Measurements from ENCODE around the gene ADGRF3. TPM values are rescaled to one million over a fixed set of nuclear protein-coding genes. Genes with fewer than 3 reads are reported as not detected.
A peak's percentile ranks its signal among the peaks of the same experiment; 100 is the strongest.

Gene ADGRF3
- total RNA-seq, 1 donor from 2014 or later = 0.04 TPM

DNA sequence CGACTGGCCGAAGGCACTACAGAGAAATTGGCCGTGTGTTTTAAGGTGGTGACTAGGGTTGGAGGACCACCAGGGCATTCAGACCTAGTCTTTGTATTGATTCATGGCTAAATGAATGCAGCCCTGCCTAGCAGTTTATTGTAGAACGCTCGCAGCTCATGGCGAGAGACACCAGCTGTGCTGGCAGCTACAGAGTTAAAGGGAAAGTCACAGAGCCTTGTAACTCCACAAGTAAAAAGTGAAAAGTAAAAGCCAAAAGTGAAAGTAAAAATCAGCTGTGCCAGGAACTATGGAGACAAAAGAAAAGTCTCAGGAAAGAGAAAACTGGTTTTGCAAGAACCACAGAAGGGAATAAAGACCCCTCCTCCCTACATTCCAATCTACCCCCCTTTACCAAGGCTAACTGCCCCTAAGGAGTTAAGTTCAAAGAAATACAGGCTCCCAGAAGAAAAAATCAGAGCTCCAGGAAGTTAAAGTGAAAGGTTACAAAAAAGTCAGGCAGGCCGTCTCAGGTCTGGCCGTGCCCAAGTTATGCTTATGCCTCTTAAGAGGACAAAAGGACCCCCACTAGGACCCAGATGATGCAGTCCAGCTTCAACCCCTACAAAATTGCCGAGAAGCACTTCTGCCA lies 47.0 kb downstream of the ADGRF3 start:
- H3K27ac ChIP-seq = no peak overlapping the region

DNA sequence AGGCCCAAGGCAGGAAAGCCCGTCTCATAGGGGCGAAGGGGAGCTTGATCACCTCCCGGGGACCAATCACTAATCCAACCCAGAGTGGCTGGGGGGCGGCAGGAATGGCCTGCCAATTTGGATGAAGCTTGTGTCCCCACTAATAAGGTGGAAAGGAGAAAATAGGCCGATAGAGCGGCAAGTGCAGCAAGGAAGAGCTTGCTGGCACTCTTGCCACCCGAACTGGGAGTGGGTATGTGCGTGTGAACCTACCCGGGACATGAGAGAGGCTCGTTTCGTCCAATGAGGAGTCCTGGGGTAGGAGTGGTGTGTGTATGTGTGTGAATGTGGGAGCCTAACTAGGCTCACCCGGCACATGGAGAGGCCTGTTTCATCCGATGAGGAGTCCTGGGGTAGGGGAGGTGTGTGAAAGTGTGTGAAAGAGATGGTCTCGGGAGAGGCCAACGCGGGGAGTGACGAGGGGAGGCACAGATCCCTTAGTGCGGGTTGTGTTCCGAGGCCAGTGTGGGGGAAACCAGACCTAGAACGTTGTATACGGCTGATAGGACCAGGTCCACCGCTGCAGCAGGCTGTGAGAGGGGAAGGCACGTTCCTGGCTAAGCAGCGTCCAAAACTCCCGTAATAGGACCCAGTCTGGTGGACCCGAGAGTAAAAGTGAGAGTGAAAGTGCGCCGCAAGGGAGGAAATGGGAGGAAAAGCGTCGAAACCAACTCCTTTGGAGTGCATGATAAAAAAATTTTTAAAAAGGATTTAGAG lies 47.8 kb downstream of the ADGRF3 start:
- Mint-ChIP-seq H3K4me1 (peaks cover 7% of the 10 kb centered on the region), H3K27ac (no peak overlapping the region), H3K36me3 (no peaks in the 10 kb centered on the region), H3K4me3 (no peak overlapping the region), H3K9me3 (no peaks in the 10 kb centered on the region), H3K27me3 (ENCODE audit: insufficient read depth, low read depth) (peaks cover 11% of the 10 kb centered on the region)
- H4K20me1 ChIP-seq (ENCODE audit: low read depth) = no peaks in the 10 kb centered on the region
- no peaks in the 10 kb centered on the region for H3K36me3 ChIP-seq
- peaks cover 45% of the 10 kb centered on the region for H3F3A ChIP-seq (ENCODE audit: low read depth)
- H3K9ac ChIP-seq = no peak overlapping the region
- no peak overlapping the region for H3K27ac ChIP-seq
- no peaks in the 10 kb centered on the region for H3K79me2 ChIP-seq (ENCODE audit: low read depth)
- peak; percentile 49 for DNase-seq (ENCODE audit: low spot score)
- peak overlapping the region; percentile 93 for H3K4me2 ChIP-seq
- H2AFZ ChIP-seq (replicated peaks) = peak overlapping the region; percentile 83
- TF ChIP-seq, protein P1, sequence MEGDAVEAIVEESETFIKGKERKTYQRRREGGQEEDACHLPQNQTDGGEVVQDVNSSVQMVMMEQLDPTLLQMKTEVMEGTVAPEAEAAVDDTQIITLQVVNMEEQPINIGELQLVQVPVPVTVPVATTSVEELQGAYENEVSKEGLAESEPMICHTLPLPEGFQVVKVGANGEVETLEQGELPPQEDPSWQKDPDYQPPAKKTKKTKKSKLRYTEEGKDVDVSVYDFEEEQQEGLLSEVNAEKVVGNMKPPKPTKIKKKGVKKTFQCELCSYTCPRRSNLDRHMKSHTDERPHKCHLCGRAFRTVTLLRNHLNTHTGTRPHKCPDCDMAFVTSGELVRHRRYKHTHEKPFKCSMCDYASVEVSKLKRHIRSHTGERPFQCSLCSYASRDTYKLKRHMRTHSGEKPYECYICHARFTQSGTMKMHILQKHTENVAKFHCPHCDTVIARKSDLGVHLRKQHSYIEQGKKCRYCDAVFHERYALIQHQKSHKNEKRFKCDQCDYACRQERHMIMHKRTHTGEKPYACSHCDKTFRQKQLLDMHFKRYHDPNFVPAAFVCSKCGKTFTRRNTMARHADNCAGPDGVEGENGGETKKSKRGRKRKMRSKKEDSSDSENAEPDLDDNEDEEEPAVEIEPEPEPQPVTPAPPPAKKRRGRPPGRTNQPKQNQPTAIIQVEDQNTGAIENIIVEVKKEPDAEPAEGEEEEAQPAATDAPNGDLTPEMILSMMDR (IDR thresholded peaks at IDR 0.05) = no peak
- no peak for TF ChIP-seq EZH2 (IDR thresholded peaks at IDR 0.05)
- no peak for TF ChIP-seq EZH2phosphoT487 (IDR thresholded peaks at IDR 0.05)
- no peaks in the 10 kb centered on the region for H3K9me3 ChIP-seq (ENCODE audit: low read depth)
- H3K27me3 ChIP-seq = peaks cover 26% of the 10 kb centered on the region
- H3K4me3 ChIP-seq = peak overlapping the region; percentile 42
- peaks cover 42% of the 10 kb centered on the region for H3K4me1 ChIP-seq

More for the DNA sequence above, 47.0 kb downstream of the ADGRF3 start:
- H3K79me2 ChIP-seq (ENCODE audit: low read depth) = no peaks in the 10 kb centered on the region
- H3K4me3 Mint-ChIP-seq = no peak overlapping the region
- peaks cover 7% of the 10 kb centered on the region for H3K4me1 Mint-ChIP-seq
- DNase-seq (ENCODE audit: low spot score) = peak; percentile 67
- H3K9me3 Mint-ChIP-seq = no peaks in the 10 kb centered on the region
- no peaks in the 10 kb centered on the region for H3K9me3 ChIP-seq (ENCODE audit: low read depth)
- H3K4me3 ChIP-seq = peak overlapping the region; percentile 42
- no peak overlapping the region for H3K27ac Mint-ChIP-seq
- H3F3A ChIP-seq (ENCODE audit: low read depth) = peaks cover 45% of the 10 kb centered on the region
- H3K4me1 ChIP-seq = peaks cover 42% of the 10 kb centered on the region
- TF ChIP-seq EZH2phosphoT487 (IDR thresholded peaks at IDR 0.05) (no peak), EZH2 (IDR thresholded peaks at IDR 0.05) (no peak)
- TF ChIP-seq, protein P1 (IDR thresholded peaks at IDR 0.05) = no peak
- peaks cover 3% of the 10 kb centered on the region for H3K36me3 Mint-ChIP-seq
- H3K4me2 ChIP-seq = peak overlapping the region; percentile 93
- H3K27me3 ChIP-seq = peaks cover 26% of the 10 kb centered on the region
- no peak overlapping the region for H3K9ac ChIP-seq
- H4K20me1 ChIP-seq (ENCODE audit: low read depth) = no peaks in the 10 kb centered on the region
- peaks cover 11% of the 10 kb centered on the region for H3K27me3 Mint-ChIP-seq (ENCODE audit: insufficient read depth, low read depth)
- H3K36me3 ChIP-seq = no peaks in the 10 kb centered on the region
- peak overlapping the region; percentile 83 for H2AFZ ChIP-seq (replicated peaks)

DNA sequence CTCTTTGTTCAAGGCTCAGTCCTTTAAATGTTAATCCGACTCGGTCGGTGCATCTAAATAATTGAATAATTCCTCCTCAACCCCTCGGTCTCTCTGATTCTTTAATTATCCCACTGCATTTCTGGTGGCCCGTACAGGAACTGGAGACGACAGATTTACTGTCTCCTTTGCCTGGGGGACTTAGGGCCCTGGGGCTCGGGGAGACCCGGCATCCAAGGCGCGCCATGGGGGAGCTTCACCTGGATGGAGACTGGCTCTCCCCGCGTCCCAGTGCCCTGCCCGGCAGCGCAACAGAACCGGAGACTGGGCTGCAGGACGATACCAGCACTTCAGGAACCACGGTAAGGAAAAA lies 48.3 kb downstream of the ADGRF3 start:
- Histone ChIP-seq H3K4me1 (peaks cover 42% of the 10 kb centered on the region), H3K4me2 (peak overlapping the region; percentile 93), H3F3A (ENCODE audit: low read depth) (peaks cover 45% of the 10 kb centered on the region), H4K20me1 (ENCODE audit: low read depth) (no peaks in the 10 kb centered on the region), H2AFZ (replicated peaks) (peak overlapping the region; percentile 36), H3K4me3 (peak overlapping the region; percentile 42), H3K9me3 (ENCODE audit: low read depth) (no peaks in the 10 kb centered on the region), H3K79me2 (ENCODE audit: low read depth) (no peaks in the 10 kb centered on the region), H3K27me3 (peaks cover 26% of the 10 kb centered on the region), H3K27ac (no peak overlapping the region), H3K36me3 (no peaks in the 10 kb centered on the region), H3K9ac (no peak overlapping the region)
- Mint-ChIP-seq H3K27me3 (ENCODE audit: insufficient read depth, low read depth) (peaks cover 10% of the 10 kb centered on the region), H3K9me3 (no peaks in the 10 kb centered on the region), H3K4me1 (peaks cover 7% of the 10 kb centered on the region), H3K36me3 (no peaks in the 10 kb centered on the region), H3K27ac (no peak overlapping the region), H3K4me3 (no peak overlapping the region)
- TF ChIP-seq, protein P1 (IDR thresholded peaks at IDR 0.05) = no peak
- TF ChIP-seq EZH2 (IDR thresholded peaks at IDR 0.05) = no peak
- no peak for TF ChIP-seq EZH2phosphoT487 (IDR thresholded peaks at IDR 0.05)
- DNase-seq (ENCODE audit: low spot score) = peak; percentile 57
